BJ (cell line): ENCODE measurements around the gene CYB561D2. TPM values are rescaled to one million over a fixed set of nuclear protein-coding genes. Genes with fewer than 3 reads are reported as not detected.
A peak's percentile ranks its signal among the peaks of the same experiment; 100 is the strongest.

ENCODE experiments used
- CTCF ChIA-PET: fragments of 350-600 bp; formaldehyde crosslinking; extraction: SDS; loops from one replicate; lab custom pipeline; 2021; ENCODE audit warnings: antibody characterized with exemption, inconsistent platforms; lab: Yijun Ruan, JAX
- POLR2A ChIA-PET: fragments of 300-600 bp; sonication (Branson Sonifier 250); formaldehyde crosslinking; extraction: SDS; loops from one replicate; lab custom pipeline; 2021; ENCODE audit warnings: antibody characterized with exemption; lab: Charles Lee
- DNase-seq: peaks from one replicate; pipeline ENCODE4 v3.0.0-alpha.2; 2011; ENCODE audit warnings: low read depth
- H3K27me3 ChIP-seq: 2 replicates; pipeline ENCODE4 v1.6.0; 2011; ENCODE audit warnings: low read length; ENCODE audit not compliant: control insufficient read depth, insufficient read depth
- H3K36me3 ChIP-seq: 2 replicates; pipeline ENCODE4 v1.5.1; 2011; ENCODE audit warnings: low read length; ENCODE audit not compliant: control insufficient read depth, insufficient read depth
- H3K4me3 ChIP-seq: 2 replicates; pipeline ENCODE4 v1.5.1; 2011; ENCODE audit warnings: low read depth, mild to moderate bottlenecking, control low read depth, low read length
- polyA plus RNA-seq: library from polyadenylated mRNA; depleted of rRNA; stranded (reverse); fragments of >200 nt; gene quantifications from 2 replicates; pipeline ENCODE4 v1.2.3, GENCODE V29; 2011
- TF ChIP-seq, protein P1 (sequence below): IDR thresholded peaks from 2 replicates; pipeline ENCODE4 v1.5.1; 2011; ENCODE audit warnings: low read depth, mild to moderate bottlenecking, control low read depth, inconsistent platforms, low read length, moderate library complexity; ENCODE audit not compliant: insufficient read depth

The CYB561D2 gene
- polyA plus RNA-seq, 1 experiment: 39.3 TPM

DNA sequence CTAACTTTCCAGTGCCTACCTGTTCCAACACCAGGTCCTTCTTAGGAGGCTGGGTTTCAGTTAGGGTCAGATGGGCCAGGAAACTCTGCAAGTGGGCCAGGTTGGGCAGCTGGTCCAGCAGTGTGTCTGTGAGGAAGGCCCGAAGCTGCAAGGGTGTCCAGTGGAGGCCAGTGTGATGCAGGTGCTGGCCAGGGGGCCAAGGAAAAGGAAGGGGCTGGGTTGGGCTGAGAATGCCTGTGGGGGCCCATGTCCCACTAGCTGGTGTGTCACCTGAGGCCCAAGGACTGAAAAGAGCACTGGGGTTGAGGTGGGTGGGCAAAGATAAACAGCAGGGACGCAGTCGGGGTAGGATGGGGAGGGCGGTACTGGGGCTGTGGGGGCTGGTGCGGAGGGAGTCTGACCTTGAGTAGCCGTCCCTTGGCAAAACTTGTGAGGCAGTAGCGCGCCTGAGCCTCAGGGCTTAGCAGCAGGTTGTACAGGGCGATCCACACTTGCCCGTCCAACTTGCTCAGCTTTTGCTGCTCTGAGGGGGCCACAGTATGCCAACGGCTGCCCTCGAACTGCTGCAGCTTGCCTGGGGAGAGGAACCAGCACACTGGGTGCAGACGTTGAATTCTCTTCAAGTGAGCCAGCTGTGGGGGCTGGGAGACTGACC lies 8.5 kb upstream of the CYB561D2 start:
- ChIA-PET POLR2A (no interaction called here), CTCF (interaction anchor here (0.6 to 2.7 kb wide), 2 partner anchors 140 to 200 kb away, joined by 3 to 10 read pairs; no protein-coding TSS in a partner anchor)
- no peaks in the 10 kb centered on the region for H3K27me3 ChIP-seq
- H3K36me3 ChIP-seq: no peaks in the 10 kb centered on the region
- DNase-seq: no peak
- TF ChIP-seq, protein P1, sequence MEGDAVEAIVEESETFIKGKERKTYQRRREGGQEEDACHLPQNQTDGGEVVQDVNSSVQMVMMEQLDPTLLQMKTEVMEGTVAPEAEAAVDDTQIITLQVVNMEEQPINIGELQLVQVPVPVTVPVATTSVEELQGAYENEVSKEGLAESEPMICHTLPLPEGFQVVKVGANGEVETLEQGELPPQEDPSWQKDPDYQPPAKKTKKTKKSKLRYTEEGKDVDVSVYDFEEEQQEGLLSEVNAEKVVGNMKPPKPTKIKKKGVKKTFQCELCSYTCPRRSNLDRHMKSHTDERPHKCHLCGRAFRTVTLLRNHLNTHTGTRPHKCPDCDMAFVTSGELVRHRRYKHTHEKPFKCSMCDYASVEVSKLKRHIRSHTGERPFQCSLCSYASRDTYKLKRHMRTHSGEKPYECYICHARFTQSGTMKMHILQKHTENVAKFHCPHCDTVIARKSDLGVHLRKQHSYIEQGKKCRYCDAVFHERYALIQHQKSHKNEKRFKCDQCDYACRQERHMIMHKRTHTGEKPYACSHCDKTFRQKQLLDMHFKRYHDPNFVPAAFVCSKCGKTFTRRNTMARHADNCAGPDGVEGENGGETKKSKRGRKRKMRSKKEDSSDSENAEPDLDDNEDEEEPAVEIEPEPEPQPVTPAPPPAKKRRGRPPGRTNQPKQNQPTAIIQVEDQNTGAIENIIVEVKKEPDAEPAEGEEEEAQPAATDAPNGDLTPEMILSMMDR: no peak
- no peak overlapping the region for H3K4me3 ChIP-seq

DNA sequence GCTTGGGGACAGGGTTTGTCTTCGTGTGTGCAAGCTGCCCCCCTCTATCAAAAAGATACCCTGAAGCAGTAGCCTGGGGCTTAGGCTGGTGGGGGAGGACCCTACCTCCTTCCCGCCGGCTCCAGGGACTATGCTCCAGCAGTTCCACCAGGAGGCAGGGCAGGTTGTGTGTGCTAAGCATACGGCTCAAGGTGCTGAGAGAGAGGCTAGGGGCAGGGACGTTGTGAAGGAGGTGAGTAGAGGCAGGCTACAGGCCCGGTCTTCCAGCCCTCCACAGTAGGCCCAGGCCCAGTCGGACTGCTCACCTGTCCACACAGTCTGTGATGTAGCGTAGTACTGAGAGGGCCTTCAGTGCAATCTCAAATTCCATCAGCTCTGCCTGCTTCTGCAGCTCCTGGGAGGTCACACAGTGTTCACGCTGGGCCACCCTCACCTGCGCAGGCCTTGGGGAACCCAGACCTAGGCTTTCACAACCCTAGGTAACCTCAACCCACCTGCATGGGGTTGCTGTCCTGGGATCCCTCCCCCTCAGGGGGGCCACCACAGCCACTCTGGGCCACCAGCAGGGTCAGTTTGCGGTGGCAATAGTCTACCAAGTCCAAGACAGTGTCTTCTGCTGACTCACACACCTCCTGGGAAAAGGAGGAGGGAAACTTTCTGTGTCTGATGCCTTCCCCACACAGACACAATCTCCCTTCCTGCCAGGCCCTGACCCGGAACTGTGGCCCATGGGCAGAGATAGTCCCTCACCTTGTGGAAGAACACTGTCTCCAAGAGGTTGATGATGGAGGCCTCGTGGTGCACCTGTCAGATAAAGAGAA lies 7.6 kb upstream of the CYB561D2 start:
- H3K27me3 ChIP-seq: no peaks in the 10 kb centered on the region
- TF ChIP-seq, protein P1: no peak
- ChIA-PET CTCF (interaction anchor here (0.6 to 2.7 kb wide), 4 partner anchors 8 to 199 kb away, joined by 3 to 10 read pairs (median 4); partner anchors contain the start of genes CYB561D2 and NPRL2), POLR2A (no interaction called here)
- no peak for DNase-seq
- no peak overlapping the region for H3K4me3 ChIP-seq
- no peaks in the 10 kb centered on the region for H3K36me3 ChIP-seq

DNA sequence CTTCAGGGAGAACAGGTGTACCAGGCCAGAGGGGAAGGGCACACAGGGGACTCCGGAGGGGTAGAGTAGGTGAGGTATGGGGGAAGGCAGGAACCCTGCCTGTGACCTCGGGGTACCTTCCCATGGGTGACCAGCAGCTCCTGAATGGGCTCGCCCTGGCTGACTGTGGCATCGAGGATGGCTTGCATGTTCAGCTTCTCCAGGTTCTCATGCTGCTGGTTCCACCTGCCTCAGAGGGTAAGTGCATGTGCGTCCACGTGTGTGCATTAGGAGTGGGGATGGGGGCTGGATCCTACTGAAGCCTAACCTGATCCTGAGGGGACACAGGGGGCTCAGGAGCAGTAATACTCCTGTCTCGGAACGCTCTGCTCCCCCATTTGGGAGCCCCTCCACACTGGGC lies 5.7 kb upstream of the CYB561D2 start:
- H3K36me3 ChIP-seq: peaks cover 2% of the 10 kb centered on the region; the same call in 1 of the 2 replicates
- CTCF ChIA-PET: interaction anchor here (0.9 to 7.3 kb wide), 3 partner anchors 80 to 205 kb away, joined by 3 to 98 read pairs (median 5); no protein-coding TSS in a partner anchor
- DNase-seq: no peak
- TF ChIP-seq, protein P1: no peak
- peak overlapping the region; percentile 37 for H3K4me3 ChIP-seq
- POLR2A ChIA-PET: no interaction called here
- H3K27me3 ChIP-seq: no peaks in the 10 kb centered on the region

DNA sequence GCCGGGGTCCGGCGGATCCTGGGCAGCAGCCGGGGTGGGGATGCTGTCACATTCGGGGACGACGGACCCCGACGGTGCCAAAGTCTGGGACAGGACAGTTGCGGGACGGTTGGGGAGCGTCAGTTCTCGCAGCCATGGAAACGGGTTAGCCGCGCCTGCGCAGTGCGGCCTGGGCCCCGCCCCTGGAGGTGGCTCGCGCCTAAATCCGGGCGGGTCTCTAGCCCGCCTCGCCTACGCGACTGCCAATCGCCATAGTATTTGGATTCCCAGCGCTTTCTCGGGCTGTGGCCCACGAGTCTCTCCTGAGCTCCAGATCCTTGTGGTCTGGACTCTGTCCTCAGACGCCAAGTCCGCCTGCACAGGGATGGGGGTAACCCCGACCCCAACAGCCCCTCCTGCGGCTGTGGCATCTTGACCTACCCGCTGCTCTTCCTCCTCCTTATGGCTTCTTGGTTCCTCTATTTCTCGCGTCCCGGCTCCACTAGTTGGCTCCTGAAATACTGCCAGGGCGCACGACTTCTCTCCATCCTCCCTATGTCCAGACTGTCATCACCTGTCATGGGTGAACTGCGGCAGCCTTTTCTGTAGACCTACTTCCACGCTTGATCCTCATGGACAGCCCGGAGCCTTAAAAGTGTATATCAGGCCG lies 5.0 kb upstream of the CYB561D2 start, which contains the start of gene ZMYND10:
Gene ZMYND10, minus strand, starts transcription at position 147 of the 649 bp plus-strand sequence. CDS start 153 bp downstream, outside the sequence.
- peak within 1 kb of the TSS; percentile 37 for H3K4me3 ChIP-seq
- no peak for DNase-seq
- ChIA-PET POLR2A (no interaction called here), CTCF (interaction anchor here (0.6 to 7.3 kb wide), 4 partner anchors 80 to 1043 kb away, joined by 3 to 98 read pairs (median 4); no protein-coding TSS in a partner anchor)
- TF ChIP-seq, protein P1: no peak
- H3K36me3 ChIP-seq: peaks cover 2% of the 10 kb centered on the region; the same call in 1 of the 2 replicates
- H3K27me3 ChIP-seq: no peaks in the 10 kb centered on the region
